Lower leg skin (tissue), 3 donors: Measurements from ENCODE around the gene TEC.

ENCODE experiments used
- CTCF ChIP-seq, 3 donors: fragments of 450-650 bp; IDR thresholded peaks; one replicate each; pipeline ENCODE4 v1.5.1; 2016; ENCODE audit warnings: antibody characterized with exemption in 3 of 3, mild to moderate bottlenecking in 3 of 3, moderate library complexity in 2 of 3
- POLR2A ChIP-seq, 2 donors: fragments of 450-650 bp; IDR thresholded peaks; one replicate each; pipeline ENCODE4 v1.6.1; 2016 to 2017; ENCODE audit warnings: antibody characterized with exemption in 2 of 2, mild to moderate bottlenecking in 1 of 2, moderate library complexity in 1 of 2

GRCh38 chr4:48262926-48263325, 6.7 kb downstream of the TEC start:
- no peak for TF ChIP-seq CTCF (IDR thresholded peaks at IDR 0.05)
- no peak for TF ChIP-seq POLR2A (IDR thresholded peaks at IDR 0.05)
